Endothelial cell of umbilical vein (primary cell): ENCODE measurements around the gene A1BG. TPM values are rescaled to one million over a fixed set of nuclear protein-coding genes. Genes with fewer than 3 reads are reported as not detected.

Experiments used
- BruUV-seq: library from RNA; stranded (reverse); fragments of 400-500 nt; replicated peaks from 2 replicates; lab custom pipeline; 2021; lab: Mats Ljungman, UMichigan
- CTCF ChIA-PET: fragments of 300-600, 350-600 bp; sonication (Branson Sonifier 250); formaldehyde crosslinking; loops from one replicate; lab custom pipeline; 2021; ENCODE audit warnings: antibody characterized with exemption, inconsistent platforms; lab: Charles Lee
- POLR2A ChIA-PET: fragments of 300-600, 350-600 bp; sonication (Branson Sonifier 250); formaldehyde crosslinking; loops from one replicate; lab custom pipeline; 2021; ENCODE audit warnings: antibody characterized with exemption, inconsistent platforms; lab: Charles Lee
- DNase-seq: peaks from one replicate; pipeline ENCODE4 v3.0.0-alpha.2; 2011; ENCODE audit warnings: low read depth, low spot score
- FAIRE-seq: peaks from 2 replicates; lab custom pipeline; 2011; peaks lifted over from hg19 to GRCh38; lab: Jason Lieb, UNC
- H2AFZ ChIP-seq: 2 replicates; pipeline ENCODE4 v1.6.0; 2012; ENCODE audit warnings: low read depth, low read length, control low read depth, inconsistent platforms
- H3K27ac ChIP-seq: 2 replicates; pipeline ENCODE4 v1.5.1; 2011; ENCODE audit warnings: low read depth, mild to moderate bottlenecking, control low read depth, low read length, moderate library complexity; ENCODE audit not compliant: insufficient read depth
- H3K27me3 ChIP-seq, 2 experiments: 2 replicates each; pipeline versions ENCODE4 v1.6.0 to v1.6.1; 2011; ENCODE audit warnings: low read length in 2 of 2, mixed read lengths in 1 of 2; ENCODE audit not compliant: control insufficient read depth in 2 of 2, insufficient read depth in 2 of 2
- H3K36me3 ChIP-seq, 2 experiments: 2 replicates in 1 of 2; 3 replicates in 1 of 2; pipeline ENCODE4 v1.5.1; 2011; ENCODE audit warnings: low read length in 2 of 2, mild to moderate bottlenecking in 1 of 2, moderate library complexity in 1 of 2; ENCODE audit not compliant: control insufficient read depth in 2 of 2, insufficient read depth in 2 of 2; ENCODE audit errors: extremely low read depth in 1 of 2
- H3K4me1 ChIP-seq: 3 replicates; pipeline ENCODE4 v1.5.1; 2011; ENCODE audit warnings: mild to moderate bottlenecking, low read length; ENCODE audit not compliant: control insufficient read depth, insufficient read depth; ENCODE audit errors: extremely low read depth
- H3K4me2 ChIP-seq: 2 replicates; pipeline ENCODE4 v1.6.1; 2011; ENCODE audit warnings: low read length, control low read depth, mixed read lengths; ENCODE audit not compliant: insufficient read depth
- H3K4me3 ChIP-seq, 3 experiments: fragments of 200-600 bp in 1 of 3; sonication (generic), shearing (Covaris generic) in 1 of 3; replicated peaks in 1 of 3; 2 replicates each; pipeline ENCODE4 v1.5.1; 2011 to 2016; ENCODE audit warnings: control low read depth in 3 of 3, low read length in 3 of 3, mild to moderate bottlenecking in 2 of 3, inconsistent platforms in 1 of 3, low read depth in 1 of 3, moderate library complexity in 1 of 3; ENCODE audit not compliant: insufficient read depth in 1 of 3
- H3K79me2 ChIP-seq: 2 replicates; pipeline ENCODE4 v1.6.0; 2012; ENCODE audit warnings: low read length, inconsistent platforms; ENCODE audit not compliant: control insufficient read depth, insufficient read depth
- H3K9ac ChIP-seq: replicated peaks from 2 replicates; pipeline ENCODE3; 2011; ENCODE audit warnings: low read length, control low read depth; ENCODE audit not compliant: insufficient read depth; ENCODE audit errors: extremely low read depth
- H3K9me1 ChIP-seq: replicated peaks from 3 replicates; pipeline ENCODE4 v1.6.0; 2011; ENCODE audit warnings: mild to moderate bottlenecking, low read length; ENCODE audit not compliant: control insufficient read depth, insufficient read depth; ENCODE audit errors: extremely low read depth
- H3K9me3 ChIP-seq: replicated peaks from 2 replicates; pipeline ENCODE4 v1.5.1; 2012; ENCODE audit warnings: low read length, inconsistent platforms; ENCODE audit not compliant: control insufficient read depth, insufficient read depth
- H4K20me1 ChIP-seq: replicated peaks from 2 replicates; pipeline ENCODE3; 2011; ENCODE audit warnings: mild to moderate bottlenecking, low read length; ENCODE audit not compliant: control insufficient read depth, insufficient read depth; ENCODE audit errors: extremely low read depth
- EZH2 ChIP-seq: IDR thresholded peaks from 2 replicates; pipeline ENCODE4 v1.6.1; 2012; ENCODE audit warnings: borderline replicate concordance, low read depth, mild to moderate bottlenecking, moderate library complexity, low read length, inconsistent platforms; ENCODE audit not compliant: severe bottlenecking
- FOS ChIP-seq: IDR thresholded peaks from 2 replicates; pipeline ENCODE4 v1.6.1; 2011; ENCODE audit warnings: mild to moderate bottlenecking, low read length, moderate library complexity, borderline replicate concordance; ENCODE audit not compliant: insufficient read depth
- GATA2 ChIP-seq: IDR thresholded peaks from 2 replicates; pipeline ENCODE4 v1.7.0; 2011; ENCODE audit warnings: low read depth, mild to moderate bottlenecking, moderate library complexity, mixed read lengths, low read length; ENCODE audit not compliant: insufficient read length, insufficient read depth
- JUN ChIP-seq: IDR thresholded peaks from 2 replicates; pipeline ENCODE4 v1.6.1; 2011; ENCODE audit warnings: borderline replicate concordance, low read depth; ENCODE audit not compliant: insufficient read length, insufficient read depth
- MYC ChIP-seq: IDR thresholded peaks from one replicate; pipeline ENCODE4 v1.6.1; 2011; ENCODE audit warnings: mild to moderate bottlenecking, low read depth, low read length
- POLR2A ChIP-seq: IDR thresholded peaks from 2 replicates; pipeline ENCODE4 v1.6.1; 2012; ENCODE audit warnings: low read depth, mild to moderate bottlenecking, control low read depth, low read length
- POLR2AphosphoS5 ChIP-seq: IDR thresholded peaks from 2 replicates; pipeline ENCODE4 v1.6.1; 2012; ENCODE audit warnings: low read depth, mild to moderate bottlenecking, control low read depth, low read length, moderate library complexity; ENCODE audit not compliant: insufficient read depth
- dilution Hi-C: fragments of 300-500 bp; cut with MboI; formaldehyde crosslinking; loops from one replicate; pipeline ENCODE4 v1.15.0; 2019; ENCODE audit warnings: low sequenced_read_pairs; ENCODE audit not compliant: extremely low pct_ligation_motif_present
- intact Hi-C: fragments of 100-400 bp; cut with micrococcal nuclease; formaldehyde crosslinking; loops from one replicate; pipeline ENCODE4 v1.10.0; 2022
- polyA plus RNA-seq, 4 experiments: library from polyadenylated mRNA; depleted of rRNA in 3 of 4; stranded (reverse) in 3 of 4; unstranded in 1 of 4; fragments of >200 nt; gene quantifications; 2 replicates each; pipeline versions ENCODE4 v1.2.1 to v1.2.3, GENCODE V29; 2011 to 2012; ENCODE audit warnings: missing spikeins in 1 of 4
- total RNA-seq: library from RNA; stranded (reverse); gene quantifications from 2 replicates; pipeline ENCODE4 v1.2.3, GENCODE V29; 2021
- TF ChIP-seq, protein P1 (sequence below): IDR thresholded peaks from 2 replicates; pipeline ENCODE4 v1.6.1; 2011; ENCODE audit not compliant: insufficient read depth, insufficient read length
- TF ChIP-seq, protein P2 (sequence below), 2 donors: IDR thresholded peaks; 1 replicate in 1 of 2; 2 replicates in 1 of 2; pipeline ENCODE4 v1.5.1; 2011; ENCODE audit warnings: low read length in 2 of 2, mild to moderate bottlenecking in 2 of 2, moderate library complexity in 2 of 2, control low read depth in 1 of 2, inconsistent platforms in 1 of 2, low read depth in 1 of 2; ENCODE audit not compliant: insufficient read depth in 1 of 2; ENCODE audit errors: extremely low read depth in 1 of 2

The A1BG gene
- total and polyA plus RNA-seq, 2 donors (not counting 3 experiments of a cell fraction or from before 2014, with no cell fraction given): 2.3 to 3.7 TPM

DNA sequence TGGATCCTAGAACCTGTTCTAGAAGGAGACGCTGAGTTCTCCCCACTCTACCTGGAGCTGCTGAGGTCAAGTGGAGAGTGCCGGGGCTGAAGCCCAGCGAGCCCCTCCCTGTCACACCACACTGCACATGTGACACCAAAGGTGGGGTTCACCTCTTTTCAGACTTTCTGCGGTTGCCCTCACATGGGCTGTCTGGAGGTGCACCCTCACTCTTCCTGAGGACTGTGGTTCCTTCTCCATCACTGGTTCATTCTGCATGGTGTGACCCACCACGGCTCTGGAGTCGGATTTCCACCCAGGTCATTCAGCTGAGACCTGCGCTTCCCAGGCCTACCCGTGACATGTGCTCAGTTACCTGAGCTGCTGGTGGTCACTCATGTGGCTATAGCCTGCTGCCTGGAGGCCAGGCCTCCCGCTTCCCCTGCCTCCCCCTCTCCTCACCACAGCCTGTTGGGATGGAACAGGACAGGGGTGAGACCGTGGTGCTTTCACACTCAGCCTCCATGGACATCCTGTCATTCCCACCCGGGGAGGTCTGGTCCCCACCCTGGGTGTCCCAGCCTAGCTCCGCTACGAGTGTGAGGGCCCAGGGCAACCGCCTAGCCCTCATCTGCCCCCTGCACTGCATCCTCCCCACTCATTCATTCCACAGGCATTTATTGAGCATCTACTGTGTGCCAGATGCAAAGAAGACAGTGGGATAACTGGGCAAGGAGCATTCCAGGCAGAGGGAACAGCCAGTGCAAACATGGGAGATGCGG is 605 bp upstream of the A1BG start:
- POLR2A ChIA-PET: no interaction called here
- Histone ChIP-seq H3K27ac (no peak overlapping the region), H3K4me1 (peaks cover 10% of the 10 kb centered on the region), H3K9me3 (no peaks in the 10 kb centered on the region), H3K4me3 (no peak overlapping the region), H2AFZ (no peak overlapping the region), H3K36me3 (no peaks in the 10 kb centered on the region), H3K9ac (no peak overlapping the region), H3K4me2 (no peak overlapping the region), H3K27me3 (peaks cover 32 to 44% of the 10 kb centered on the region in 2 experiments), H4K20me1 (no peaks in the 10 kb centered on the region), H3K9me1 (no peaks in the 10 kb centered on the region), H3K79me2 (no peaks in the 10 kb centered on the region)
- CTCF ChIA-PET: no interaction called here
- no TSS peak for BruUV-seq
- DNase-seq (no peak), FAIRE-seq (no peak)
- TF ChIP-seq JUN (no peak), GATA2 (no peak), MYC (no peak), POLR2AphosphoS5 (no peak), POLR2A (no peak), EZH2 (no peak), FOS (no peak)
- TF ChIP-seq, protein P1, sequence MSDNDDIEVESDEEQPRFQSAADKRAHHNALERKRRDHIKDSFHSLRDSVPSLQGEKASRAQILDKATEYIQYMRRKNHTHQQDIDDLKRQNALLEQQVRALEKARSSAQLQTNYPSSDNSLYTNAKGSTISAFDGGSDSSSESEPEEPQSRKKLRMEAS: no peak
- TF ChIP-seq, protein P2, sequence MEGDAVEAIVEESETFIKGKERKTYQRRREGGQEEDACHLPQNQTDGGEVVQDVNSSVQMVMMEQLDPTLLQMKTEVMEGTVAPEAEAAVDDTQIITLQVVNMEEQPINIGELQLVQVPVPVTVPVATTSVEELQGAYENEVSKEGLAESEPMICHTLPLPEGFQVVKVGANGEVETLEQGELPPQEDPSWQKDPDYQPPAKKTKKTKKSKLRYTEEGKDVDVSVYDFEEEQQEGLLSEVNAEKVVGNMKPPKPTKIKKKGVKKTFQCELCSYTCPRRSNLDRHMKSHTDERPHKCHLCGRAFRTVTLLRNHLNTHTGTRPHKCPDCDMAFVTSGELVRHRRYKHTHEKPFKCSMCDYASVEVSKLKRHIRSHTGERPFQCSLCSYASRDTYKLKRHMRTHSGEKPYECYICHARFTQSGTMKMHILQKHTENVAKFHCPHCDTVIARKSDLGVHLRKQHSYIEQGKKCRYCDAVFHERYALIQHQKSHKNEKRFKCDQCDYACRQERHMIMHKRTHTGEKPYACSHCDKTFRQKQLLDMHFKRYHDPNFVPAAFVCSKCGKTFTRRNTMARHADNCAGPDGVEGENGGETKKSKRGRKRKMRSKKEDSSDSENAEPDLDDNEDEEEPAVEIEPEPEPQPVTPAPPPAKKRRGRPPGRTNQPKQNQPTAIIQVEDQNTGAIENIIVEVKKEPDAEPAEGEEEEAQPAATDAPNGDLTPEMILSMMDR (IDR thresholded peaks at IDR 0.05; ENCODE audit: extremely low read depth in 1 of 2, insufficient read depth in 1 of 2, low read depth in 1 of 2, low read length in 2 of 2): no peak
- intact Hi-C loops (no loop called here), dilution Hi-C loops (no loop called here)
